PC-9 (cell line): ENCODE results near the gene RAB40B. TPM values are rescaled to one million over a fixed set of nuclear protein-coding genes. Genes with fewer than 3 reads are reported as not detected.

ENCODE experiments used
- BruUV-seq: library from RNA; stranded (reverse); fragments of 400-500 nt; replicated peaks from 2 replicates; lab custom pipeline; 2021; lab: Mats Ljungman, UMichigan
- CTCF ChIA-PET: fragments of 300-600 bp; sonication (Branson Sonifier 250); formaldehyde crosslinking; loops from one replicate; lab custom pipeline; 2022; ENCODE audit warnings: antibody characterized with exemption; lab: Charles Lee
- POLR2A ChIA-PET: fragments of 300-600 bp; sonication (Branson Sonifier 250); formaldehyde crosslinking; loops from one replicate; lab custom pipeline; 2022; ENCODE audit warnings: antibody characterized with exemption; ENCODE audit not compliant: unreplicated experiment; lab: Charles Lee
- DNase-seq, 2 experiments: peaks; one replicate each; pipeline versions ENCODE4 v3.0.0 to v3.0.0-alpha.2; 2015 to 2022; ENCODE audit warnings: mixed read lengths in 1 of 2
- H2AFZ ChIP-seq: fragments of 200-600 bp; sonication (generic); 2 replicates; pipeline ENCODE4 v1.8.1; 2017; ENCODE audit warnings: antibody characterized with exemption
- H3F3A ChIP-seq: fragments of 200-600 bp; sonication (generic); 2 replicates; pipeline ENCODE4 v1.8.1; 2017; ENCODE audit warnings: antibody characterized with exemption, mild to moderate bottlenecking, low read depth; ENCODE audit not compliant: insufficient read depth
- H3K27ac ChIP-seq: fragments of 200-600 bp; sonication (generic); 2 replicates; pipeline ENCODE4 v1.6.1; 2016; ENCODE audit warnings: mixed run types
- H3K27me3 ChIP-seq: fragments of 200-600 bp; sonication (generic); 2 replicates; pipeline ENCODE4 v1.6.1; 2016; ENCODE audit warnings: low read depth, mixed run types; ENCODE audit not compliant: insufficient read depth
- H3K36me3 ChIP-seq: fragments of 200-600 bp; sonication (generic); 2 replicates; pipeline ENCODE4 v1.6.1; 2016; ENCODE audit warnings: low read depth, mixed run types
- H3K4me1 ChIP-seq: fragments of 200-600 bp; sonication (generic); replicated peaks from 2 replicates; pipeline ENCODE4 v1.6.1; 2016; ENCODE audit warnings: mixed run types; ENCODE audit not compliant: insufficient read depth
- H3K4me2 ChIP-seq: fragments of 200-600 bp; sonication (generic); 2 replicates; pipeline ENCODE4 v1.6.1; 2017; ENCODE audit warnings: mixed run types
- H3K4me3 ChIP-seq: fragments of 200-600 bp; sonication (generic); 2 replicates; pipeline ENCODE4 v1.6.1; 2016; ENCODE audit warnings: mixed run types
- H3K79me2 ChIP-seq: fragments of 200-600 bp; sonication (generic); 2 replicates; pipeline ENCODE4 v1.6.1; 2017; ENCODE audit warnings: low read depth, mixed run types
- H3K9me2 ChIP-seq: fragments of 200-600 bp; sonication (generic); 2 replicates; pipeline ENCODE4 v1.8.1; 2017; ENCODE audit warnings: mild to moderate bottlenecking; ENCODE audit not compliant: insufficient read depth
- H3K9me3 ChIP-seq: fragments of 200-600 bp; sonication (generic); 2 replicates; pipeline ENCODE4 v1.8.1; 2016; ENCODE audit warnings: low read depth; ENCODE audit not compliant: insufficient read depth
- H4K20me1 ChIP-seq: fragments of 200-600 bp; sonication (generic); 2 replicates; pipeline ENCODE4 v1.8.1; 2017; ENCODE audit not compliant: insufficient read depth
- EZH2 ChIP-seq: fragments of 200-600 bp; sonication (generic); IDR thresholded peaks from 2 replicates; pipeline ENCODE4 v1.8.0; 2017; ENCODE audit warnings: antibody characterized with exemption, low read depth
- intact Hi-C: fragments of 100-400 bp; cut with micrococcal nuclease; formaldehyde crosslinking; loops from one replicate; pipeline ENCODE4 v1.10.0; 2022; ENCODE audit not compliant: unreplicated experiment
- total RNA-seq: library from RNA; stranded (reverse); gene quantifications from 2 replicates; pipeline ENCODE4 v1.2.3, GENCODE V29; 2021
- TF ChIP-seq, protein P1 (sequence below): fragments of 200-600 bp; sonication (generic); conservative IDR thresholded peaks from 2 replicates; pipeline ENCODE4 v1.6.1; 2017; ENCODE audit warnings: mixed run types, antibody characterized with exemption, mild to moderate bottlenecking, moderate library complexity

The RAB40B gene
- total RNA-seq, 1 experiment from 2014 or later, result 7.9 TPM

DNA sequence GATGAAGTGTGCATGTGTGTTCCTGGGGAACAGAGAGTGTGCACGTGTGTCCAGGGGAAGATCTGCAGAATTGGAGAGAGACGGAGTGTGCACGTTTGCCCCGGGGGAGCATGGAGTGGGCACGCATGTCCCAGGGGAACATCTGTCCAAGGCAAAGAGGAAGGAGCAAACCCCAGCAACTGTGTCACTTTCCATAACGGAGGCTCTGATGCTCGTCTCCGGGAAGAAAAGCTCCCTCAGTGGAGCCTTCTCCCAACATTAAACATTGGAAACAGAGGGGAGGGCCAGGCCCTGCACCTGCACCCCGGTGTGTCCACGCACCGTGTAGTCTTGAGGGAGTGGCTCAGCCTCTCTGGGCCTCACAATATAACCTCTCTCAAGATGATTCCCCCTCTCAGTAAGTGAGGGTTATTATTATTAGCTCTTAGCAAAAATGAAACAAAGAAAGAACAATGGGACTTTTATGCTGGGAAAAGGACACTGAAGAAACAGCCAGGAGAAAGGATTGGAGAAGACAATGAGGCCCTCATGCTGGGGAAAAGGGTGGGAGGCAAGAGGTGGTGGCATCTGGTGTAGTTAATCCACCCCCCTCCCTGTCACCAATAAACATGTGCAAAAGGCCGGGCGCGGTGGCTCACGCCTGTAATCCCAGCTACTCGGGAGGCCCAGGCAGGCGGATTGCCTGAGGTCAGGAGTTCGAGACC, 7.6 kb downstream of the RAB40B start:
- no peak for DNase-seq
- no peak overlapping the region for H3K4me2 ChIP-seq
- ChIA-PET POLR2A (no interaction called here), CTCF (no interaction called here)
- no peak overlapping the region for H2AFZ ChIP-seq
- no peaks in the 10 kb centered on the region for H3F3A ChIP-seq
- no TSS peak for BruUV-seq
- no peaks in the 10 kb centered on the region for H4K20me1 ChIP-seq
- H3K4me1 ChIP-seq, result no peaks in the 10 kb centered on the region
- no peak overlapping the region for H3K27ac ChIP-seq
- no peaks in the 10 kb centered on the region for H3K79me2 ChIP-seq
- no peaks in the 10 kb centered on the region for H3K27me3 ChIP-seq
- H3K9me2 ChIP-seq, result no peaks in the 10 kb centered on the region
- TF ChIP-seq EZH2, result no peak
- TF ChIP-seq, protein P1, sequence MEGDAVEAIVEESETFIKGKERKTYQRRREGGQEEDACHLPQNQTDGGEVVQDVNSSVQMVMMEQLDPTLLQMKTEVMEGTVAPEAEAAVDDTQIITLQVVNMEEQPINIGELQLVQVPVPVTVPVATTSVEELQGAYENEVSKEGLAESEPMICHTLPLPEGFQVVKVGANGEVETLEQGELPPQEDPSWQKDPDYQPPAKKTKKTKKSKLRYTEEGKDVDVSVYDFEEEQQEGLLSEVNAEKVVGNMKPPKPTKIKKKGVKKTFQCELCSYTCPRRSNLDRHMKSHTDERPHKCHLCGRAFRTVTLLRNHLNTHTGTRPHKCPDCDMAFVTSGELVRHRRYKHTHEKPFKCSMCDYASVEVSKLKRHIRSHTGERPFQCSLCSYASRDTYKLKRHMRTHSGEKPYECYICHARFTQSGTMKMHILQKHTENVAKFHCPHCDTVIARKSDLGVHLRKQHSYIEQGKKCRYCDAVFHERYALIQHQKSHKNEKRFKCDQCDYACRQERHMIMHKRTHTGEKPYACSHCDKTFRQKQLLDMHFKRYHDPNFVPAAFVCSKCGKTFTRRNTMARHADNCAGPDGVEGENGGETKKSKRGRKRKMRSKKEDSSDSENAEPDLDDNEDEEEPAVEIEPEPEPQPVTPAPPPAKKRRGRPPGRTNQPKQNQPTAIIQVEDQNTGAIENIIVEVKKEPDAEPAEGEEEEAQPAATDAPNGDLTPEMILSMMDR, result no peak
- H3K4me3 ChIP-seq, result no peak overlapping the region
- intact Hi-C loops, result no loop called here
- H3K9me3 ChIP-seq, result no peaks in the 10 kb centered on the region
- H3K36me3 ChIP-seq, result no peaks in the 10 kb centered on the region

DNA sequence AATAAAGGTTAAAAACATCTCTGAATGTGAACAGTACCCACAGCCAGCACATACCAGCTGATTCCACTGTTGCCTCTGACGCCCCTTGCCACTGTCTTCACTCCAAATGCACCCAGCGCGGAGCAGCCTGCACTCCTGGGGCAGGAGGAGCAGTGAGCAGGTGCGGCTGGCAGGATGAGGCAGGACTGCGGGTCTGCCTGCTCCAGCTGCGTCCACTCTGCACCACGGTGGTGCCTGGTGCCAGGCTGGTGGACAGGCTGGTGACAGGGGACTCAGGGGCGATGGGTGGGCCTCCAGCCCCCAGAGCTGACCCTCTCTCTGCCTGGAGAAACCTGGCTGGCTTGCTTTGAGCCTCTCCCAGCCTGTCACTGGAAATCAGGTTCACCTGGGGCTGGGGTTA, 9.4 kb downstream of the RAB40B start:
- no peaks in the 10 kb centered on the region for H3K4me1 ChIP-seq
- no peaks in the 10 kb centered on the region for H3K27me3 ChIP-seq
- no peaks in the 10 kb centered on the region for H3K36me3 ChIP-seq
- no peaks in the 10 kb centered on the region for H3K79me2 ChIP-seq
- H2AFZ ChIP-seq, result no peak overlapping the region
- BruUV-seq, result no TSS peak
- intact Hi-C loops, result no loop called here
- no peaks in the 10 kb centered on the region for H3F3A ChIP-seq
- CTCF ChIA-PET, result interaction anchor here (0.7 kb wide), 1 partner anchor 20 kb away, joined by 5 read pairs; no protein-coding TSS in a partner anchor
- no peaks in the 10 kb centered on the region for H3K9me2 ChIP-seq
- POLR2A ChIA-PET, result no interaction called here
- H3K9me3 ChIP-seq, result no peaks in the 10 kb centered on the region
- TF ChIP-seq, protein P1, result no peak
- H3K27ac ChIP-seq, result no peak overlapping the region
- DNase-seq, result no peak
- no peak overlapping the region for H3K4me2 ChIP-seq
- no peak overlapping the region for H3K4me3 ChIP-seq
- H4K20me1 ChIP-seq, result no peaks in the 10 kb centered on the region

DNA sequence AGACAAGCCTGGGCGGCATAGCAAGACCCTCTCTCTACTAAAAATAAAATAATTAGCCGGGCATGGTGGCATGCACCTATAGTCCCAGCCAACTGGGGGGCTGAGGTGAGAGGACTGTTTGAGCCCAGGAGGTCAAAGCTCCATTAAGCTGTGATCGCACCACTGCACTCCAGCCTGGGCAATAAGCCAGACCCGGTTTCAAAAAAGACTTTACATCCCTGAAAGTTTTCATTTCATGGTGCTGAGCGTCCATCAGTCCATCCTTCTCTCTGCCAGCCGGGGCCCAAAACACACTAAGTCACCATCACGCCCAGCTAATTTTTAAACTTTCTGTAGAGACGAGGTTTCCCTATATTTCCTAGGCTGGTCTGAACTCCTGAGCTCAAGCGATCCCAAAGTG, 10.6 kb downstream of the RAB40B start:
- H3K4me1 ChIP-seq, result no peaks in the 10 kb centered on the region
- ChIA-PET POLR2A (no interaction called here), CTCF (no interaction called here)
- DNase-seq, result no peak
- H3K9me2 ChIP-seq, result no peaks in the 10 kb centered on the region
- no peak overlapping the region for H3K4me2 ChIP-seq
- no peaks in the 10 kb centered on the region for H3K36me3 ChIP-seq
- H2AFZ ChIP-seq, result no peak overlapping the region
- H3K27me3 ChIP-seq, result no peaks in the 10 kb centered on the region
- H3K79me2 ChIP-seq, result no peaks in the 10 kb centered on the region
- BruUV-seq, result no TSS peak
- H3K27ac ChIP-seq, result no peak overlapping the region
- no peaks in the 10 kb centered on the region for H4K20me1 ChIP-seq
- H3F3A ChIP-seq, result no peaks in the 10 kb centered on the region
- TF ChIP-seq, protein P1, result no peak
- TF ChIP-seq EZH2, result no peak
- H3K4me3 ChIP-seq, result no peak overlapping the region
- intact Hi-C loops, result no loop called here
- H3K9me3 ChIP-seq, result no peaks in the 10 kb centered on the region
